Ishikawa (cell line): Measurements from ENCODE around the gene NAALAD2.

Experiments
- CEBPB ChIP-seq: IDR thresholded peaks from 2 replicates; pipeline ENCODE4 v1.6.1; 2012
- CREB1 ChIP-seq: IDR thresholded peaks from 2 replicates; pipeline ENCODE4 v1.6.1; 2012; ENCODE audit warnings: low read depth
- EGR1 ChIP-seq: IDR thresholded peaks from 2 replicates; pipeline ENCODE4 v1.6.1; 2012
- EP300 ChIP-seq: IDR thresholded peaks from 2 replicates; pipeline ENCODE4 v1.6.1; 2012; ENCODE audit warnings: borderline replicate concordance
- FOXM1 ChIP-seq: IDR thresholded peaks from 2 replicates; pipeline ENCODE4 v1.6.1; 2012; ENCODE audit warnings: low read depth, borderline replicate concordance
- NFIC ChIP-seq: IDR thresholded peaks from 2 replicates; pipeline ENCODE4 v1.6.1; 2012
- RAD21 ChIP-seq: IDR thresholded peaks from 2 replicates; pipeline ENCODE4 v1.6.1; 2012; ENCODE audit warnings: low read depth
- REST ChIP-seq: IDR thresholded peaks from 2 replicates; pipeline ENCODE4 v1.6.1; 2012; ENCODE audit warnings: low read depth, mild to moderate bottlenecking
- TAF1 ChIP-seq: IDR thresholded peaks from 2 replicates; pipeline ENCODE4 v1.6.1; 2012; ENCODE audit warnings: low read depth, mild to moderate bottlenecking
- TCF12 ChIP-seq: IDR thresholded peaks from 2 replicates; pipeline ENCODE4 v1.6.1; 2012; ENCODE audit warnings: low read depth
- TEAD4 ChIP-seq: IDR thresholded peaks from 2 replicates; pipeline ENCODE4 v1.6.1; 2012
- USF1 ChIP-seq: IDR thresholded peaks from 2 replicates; pipeline ENCODE4 v1.6.1; 2012
- YY1 ChIP-seq: IDR thresholded peaks from 2 replicates; pipeline ENCODE4 v1.6.1; 2012; ENCODE audit warnings: low read depth
- ZBTB7A ChIP-seq: IDR thresholded peaks from 2 replicates; pipeline ENCODE4 v1.6.1; 2012; ENCODE audit warnings: low read depth
- TF ChIP-seq, protein P1 (sequence below): IDR thresholded peaks from 2 replicates; pipeline ENCODE4 v1.6.1; 2012

The NAALAD2 gene

DNA sequence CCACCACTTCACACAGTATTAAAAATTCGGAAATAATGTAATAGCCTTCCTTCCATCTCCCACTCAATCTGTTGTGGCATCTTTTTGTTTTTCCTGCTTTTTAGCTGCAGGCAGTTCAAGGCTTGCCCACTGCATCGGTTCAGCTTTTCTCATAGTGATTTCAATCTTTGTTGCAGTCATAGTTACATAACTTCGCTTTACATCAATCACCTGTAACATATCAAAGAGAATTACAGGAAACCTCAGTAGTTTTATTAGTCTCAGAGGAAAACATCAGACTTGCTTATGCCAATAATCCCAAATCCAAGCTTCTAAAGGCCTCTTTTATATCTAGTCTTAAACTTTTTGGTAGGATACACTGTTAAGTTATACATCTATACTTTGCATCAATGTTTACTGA, 67.9 kb downstream of the NAALAD2 start:
- TF ChIP-seq ZBTB7A (no peak), CREB1 (no peak), USF1 (no peak), TEAD4 (no peak), RAD21 (no peak), REST (no peak), YY1 (no peak), TCF12 (no peak)
- TF ChIP-seq, protein P1, sequence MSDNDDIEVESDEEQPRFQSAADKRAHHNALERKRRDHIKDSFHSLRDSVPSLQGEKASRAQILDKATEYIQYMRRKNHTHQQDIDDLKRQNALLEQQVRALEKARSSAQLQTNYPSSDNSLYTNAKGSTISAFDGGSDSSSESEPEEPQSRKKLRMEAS = no peak

GRCh38 chr11:90204407-90204806, 69.9 kb downstream of the NAALAD2 start:
- TF ChIP-seq TEAD4 = no peak
- no peak for TF ChIP-seq ZBTB7A
- TF ChIP-seq EP300 = no peak
- TF ChIP-seq RAD21 = no peak
- no peak for TF ChIP-seq TAF1
- TF ChIP-seq, protein P1 = no peak
- no peak for TF ChIP-seq EGR1
- no peak for TF ChIP-seq FOXM1
- no peak for TF ChIP-seq USF1
- TF ChIP-seq YY1 = no peak

GRCh38 chr11:90204832-90205646, 70.6 kb downstream of the NAALAD2 start:
- TF ChIP-seq RAD21 (peak; percentile 55), NFIC (no peak), USF1 (no peak)

DNA sequence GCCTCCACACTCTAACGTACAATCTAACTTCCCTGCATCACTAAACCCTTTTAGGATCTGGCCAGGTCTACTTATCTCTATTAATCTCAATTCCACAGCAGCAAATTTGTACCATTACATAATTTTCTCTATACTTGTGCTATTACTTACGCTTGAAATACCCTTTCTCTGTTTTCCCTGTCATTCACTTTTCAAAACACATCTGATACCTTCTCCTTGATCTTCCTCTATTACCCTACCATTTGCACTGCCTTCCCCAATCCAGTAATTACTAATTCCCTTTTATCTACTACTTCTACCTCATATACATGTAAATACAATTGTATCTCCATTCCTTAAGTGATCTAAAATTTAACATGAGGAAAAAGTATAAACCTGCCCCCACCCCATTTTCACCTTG, 74.4 kb downstream of the NAALAD2 start:
- TF ChIP-seq USF1 (no peak), TEAD4 (no peak), NFIC (no peak), REST (no peak), FOXM1 (no peak)

DNA sequence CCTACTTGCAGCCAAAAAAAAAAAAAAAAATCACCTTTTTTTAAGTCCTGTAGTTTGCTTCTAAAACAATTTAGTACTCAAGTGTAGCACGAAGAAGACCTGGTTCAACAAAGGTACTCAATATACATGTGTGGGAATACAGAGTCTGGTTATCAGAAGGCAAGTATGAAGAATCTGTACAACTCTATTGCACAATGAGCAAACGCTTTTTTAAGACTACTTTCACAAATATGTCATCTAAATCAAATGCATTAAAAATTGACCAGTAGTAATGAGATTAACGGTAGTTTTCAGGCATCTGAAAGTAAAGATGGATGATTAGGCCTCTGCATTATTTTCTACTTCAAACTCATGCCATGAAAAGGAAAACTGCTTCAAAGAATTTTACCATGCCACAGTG, 78.9 kb downstream of the NAALAD2 start:
- no peak for TF ChIP-seq USF1
- no peak for TF ChIP-seq TCF12
- TF ChIP-seq NFIC = no peak
- TF ChIP-seq, protein P1 = no peak
- no peak for TF ChIP-seq EGR1
- TF ChIP-seq CREB1 = no peak
- TF ChIP-seq FOXM1 = no peak
- no peak for TF ChIP-seq YY1
- no peak for TF ChIP-seq CEBPB
- no peak for TF ChIP-seq RAD21
- no peak for TF ChIP-seq REST
- TF ChIP-seq EP300 = no peak
- TF ChIP-seq TAF1 = no peak
- TF ChIP-seq TEAD4 = no peak
- TF ChIP-seq ZBTB7A = no peak
